SK-N-SH treated with all-trans-retinoic acid at 6 μM for 48 hours (cell line): ENCODE data around the gene PTDSS2.

Experiments
- ATAC-seq: fragments of 200-7000 bp; cut with Tn5 transposase; 3 replicates; pipeline ENCODE4 v1.9.1; 2020; ENCODE audit warnings: mild to moderate bottlenecking, moderate library complexity
- BACH2 ChIP-seq: fragments of 250-450 bp; sonication (Bioruptor Pico); IDR thresholded peaks from 2 replicates; pipeline ENCODE4 v1.9.0; 2021; ENCODE audit warnings: mild to moderate bottlenecking, borderline replicate concordance
- CREB5 ChIP-seq: fragments of 250-450 bp; sonication (Bioruptor Pico); IDR thresholded peaks from 2 replicates; pipeline ENCODE4 v1.5.1; 2020; ENCODE audit warnings: low read depth, mild to moderate bottlenecking, moderate library complexity
- CSDC2 ChIP-seq: fragments of 250-450 bp; sonication (Bioruptor Pico); IDR thresholded peaks from 2 replicates; pipeline ENCODE4 v1.5.0; 2020; ENCODE audit warnings: mild to moderate bottlenecking, moderate library complexity
- CSRNP3 ChIP-seq: fragments of 250-450 bp; sonication (Bioruptor Pico); IDR thresholded peaks from 2 replicates; pipeline ENCODE4 v1.5.1; 2021; ENCODE audit warnings: mild to moderate bottlenecking, moderate library complexity
- ESRRG ChIP-seq: fragments of 250-450 bp; sonication (Bioruptor Pico); IDR thresholded peaks from 2 replicates; pipeline ENCODE4 v1.6.1; 2021; ENCODE audit warnings: mild to moderate bottlenecking
- GLIS3 ChIP-seq: fragments of 250-450 bp; sonication (Bioruptor Pico); IDR thresholded peaks from 2 replicates; pipeline ENCODE4 v1.5.0; 2020; ENCODE audit warnings: mild to moderate bottlenecking, moderate library complexity
- OSR1 ChIP-seq: fragments of 250-450 bp; sonication (Bioruptor Pico); IDR thresholded peaks from 2 replicates; pipeline ENCODE4 v1.8.0; 2022; ENCODE audit warnings: moderate library complexity, mild to moderate bottlenecking, inconsistent platforms
- PATZ1 ChIP-seq: fragments of 250-450 bp; sonication (Bioruptor Pico); IDR thresholded peaks from 2 replicates; pipeline ENCODE4 v1.8.0; 2020; ENCODE audit warnings: mild to moderate bottlenecking, moderate library complexity, borderline replicate concordance
- POU6F1 ChIP-seq: fragments of 250-450 bp; sonication (Bioruptor Pico); IDR thresholded peaks from 2 replicates; pipeline ENCODE4 v1.8.0; 2021; ENCODE audit warnings: low read depth, mild to moderate bottlenecking, moderate library complexity, borderline replicate concordance
- PPARA ChIP-seq: fragments of 250-450 bp; sonication (Bioruptor Pico); IDR thresholded peaks from 2 replicates; pipeline ENCODE4 v1.5.0; 2020; ENCODE audit warnings: mild to moderate bottlenecking, borderline replicate concordance
- RARB ChIP-seq: fragments of 250-450 bp; sonication (Bioruptor Pico); IDR thresholded peaks from 2 replicates; pipeline ENCODE4 v1.8.0; 2021; ENCODE audit warnings: mild to moderate bottlenecking, moderate library complexity
- TCF4 ChIP-seq: fragments of 250-450 bp; sonication (Bioruptor Pico); IDR thresholded peaks from 2 replicates; pipeline ENCODE4 v1.8.0; 2021; ENCODE audit warnings: mild to moderate bottlenecking, moderate library complexity, borderline replicate concordance
- TOX ChIP-seq: fragments of 250-450 bp; sonication (Bioruptor Pico); IDR thresholded peaks from 2 replicates; pipeline ENCODE4 v1.8.0; 2021; ENCODE audit warnings: mild to moderate bottlenecking, moderate library complexity, borderline replicate concordance
- TSHZ2 ChIP-seq: fragments of 250-450 bp; sonication (Bioruptor Pico); IDR thresholded peaks from 2 replicates; pipeline ENCODE4 v1.5.0; 2020; ENCODE audit warnings: mild to moderate bottlenecking, moderate library complexity
- ZC3H10 ChIP-seq: fragments of 250-450 bp; sonication (Bioruptor Pico); IDR thresholded peaks from 2 replicates; pipeline ENCODE4 v1.5.1; 2021; ENCODE audit warnings: mild to moderate bottlenecking, moderate library complexity
- ZFP3 ChIP-seq: fragments of 250-450 bp; sonication (Bioruptor Pico); IDR thresholded peaks from 2 replicates; pipeline ENCODE4 v1.5.0; 2020; ENCODE audit warnings: mild to moderate bottlenecking, moderate library complexity
- ZFP30 ChIP-seq: fragments of 450-650 bp; formaldehyde crosslinking; IDR thresholded peaks from 2 replicates; pipeline ENCODE4 v1.5.0; 2022; ENCODE audit warnings: mild to moderate bottlenecking, moderate library complexity
- ZNF565 ChIP-seq: fragments of 450-650 bp; formaldehyde crosslinking; conservative IDR thresholded peaks from 2 replicates; pipeline ENCODE4 v1.5.0; 2020; ENCODE audit warnings: low read depth, mild to moderate bottlenecking, moderate library complexity
- ZNF70 ChIP-seq: fragments of 450-650 bp; formaldehyde crosslinking; IDR thresholded peaks from 2 replicates; pipeline ENCODE4 v1.5.0; 2020; ENCODE audit warnings: mild to moderate bottlenecking, moderate library complexity
- ZNF8 ChIP-seq: fragments of 450-650 bp; formaldehyde crosslinking; IDR thresholded peaks from 2 replicates; pipeline ENCODE4 v1.5.0; 2020; ENCODE audit warnings: mild to moderate bottlenecking, moderate library complexity

PTDSS2 gene

GRCh38 chr11:479311-479710 lies 29.2 kb downstream of the PTDSS2 start:
- no peak for ATAC-seq
- TF ChIP-seq ZNF70 (no peak), ZC3H10 (CRISPR knock-in tag) (no peak)

- ATAC-seq = no peak
- TF ChIP-seq ZNF70 (no peak), TOX (CRISPR knock-in tag) (no peak), BACH2 (CRISPR knock-in tag) (no peak), RARB (no peak), ZFP3 (no peak), PPARA (CRISPR knock-in tag) (no peak), GLIS3 (CRISPR knock-in tag) (no peak), ZNF8 (CRISPR knock-in tag) (no peak), ZC3H10 (CRISPR knock-in tag) (no peak), CREB5 (no peak), ZNF565 (CRISPR knock-in tag) (no peak), TSHZ2 (CRISPR knock-in tag) (no peak), TCF4 (CRISPR knock-in tag) (no peak), ESRRG (CRISPR knock-in tag) (no peak), OSR1 (CRISPR knock-in tag) (no peak), POU6F1 (CRISPR knock-in tag) (no peak), ZFP30 (CRISPR knock-in tag) (no peak)
Observed at GRCh38 chr11:484616-485015, 34.5 kb downstream of the PTDSS2 start.

GRCh38 chr11:486189-486588 lies 36.1 kb downstream of the PTDSS2 start:
- TF ChIP-seq CREB5 = no peak
- no peak for TF ChIP-seq CSRNP3 (CRISPR knock-in tag)
- no peak for TF ChIP-seq CSDC2 (CRISPR knock-in tag)
- TF ChIP-seq, all 23 proteins: peak for 0
- ATAC-seq = no peak

GRCh38 chr11:487571-488021 lies 37.5 kb downstream of the PTDSS2 start:
- no peak for ATAC-seq
- TF ChIP-seq TOX (CRISPR knock-in tag) (no peak), ZNF70 (no peak), ESRRG (CRISPR knock-in tag) (no peak), CREB5 (no peak), PATZ1 (CRISPR knock-in tag) (no peak), ZNF8 (CRISPR knock-in tag) (no peak), ZNF565 (CRISPR knock-in tag) (no peak), RARB (no peak), TSHZ2 (CRISPR knock-in tag) (no peak), OSR1 (CRISPR knock-in tag) (no peak), TCF4 (CRISPR knock-in tag) (no peak), ZFP30 (CRISPR knock-in tag) (no peak)
